Measurements from ENCODE around the gene ETFBKMT.
A peak's percentile ranks its signal among the peaks of the same experiment; 100 is the strongest.
"Not testable (repeated sequence)": the region's sequence is repeated elsewhere in the genome, so short reads cannot be mapped to it uniquely, and the experiment has no call there.

ETFBKMT gene

DNA sequence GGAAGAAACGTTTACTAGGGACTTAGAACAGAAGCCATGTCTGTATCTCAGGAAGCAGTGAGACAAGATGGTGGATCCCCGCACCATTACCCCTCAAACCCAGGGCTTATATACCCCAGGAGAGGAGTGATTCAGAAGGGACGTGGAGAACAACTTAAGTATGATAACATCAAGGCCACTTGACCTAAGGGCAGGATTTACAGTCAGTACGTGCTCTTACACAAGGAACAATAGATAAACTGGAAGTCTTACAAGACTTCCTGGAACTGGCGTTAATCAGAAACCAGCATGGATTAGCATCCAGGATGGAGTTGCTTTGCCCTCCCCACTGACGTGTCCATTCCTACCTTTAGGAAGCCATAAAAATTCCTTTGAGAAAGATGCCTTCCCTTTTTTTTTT is 8.6 kb upstream of the ETFBKMT start:
- in situ Hi-C loops (cut with HindIII; ENCODE audit: low pct_ligation_motif_present, low pct_unique_long_range_greater_than_20kb, low sequenced_read_pairs): loop anchor here (25.0 kb wide), 2 partner anchors 311 to 661 kb away; partner anchors contain the start of gene RESF1
- DNase-seq: no peak

DNA sequence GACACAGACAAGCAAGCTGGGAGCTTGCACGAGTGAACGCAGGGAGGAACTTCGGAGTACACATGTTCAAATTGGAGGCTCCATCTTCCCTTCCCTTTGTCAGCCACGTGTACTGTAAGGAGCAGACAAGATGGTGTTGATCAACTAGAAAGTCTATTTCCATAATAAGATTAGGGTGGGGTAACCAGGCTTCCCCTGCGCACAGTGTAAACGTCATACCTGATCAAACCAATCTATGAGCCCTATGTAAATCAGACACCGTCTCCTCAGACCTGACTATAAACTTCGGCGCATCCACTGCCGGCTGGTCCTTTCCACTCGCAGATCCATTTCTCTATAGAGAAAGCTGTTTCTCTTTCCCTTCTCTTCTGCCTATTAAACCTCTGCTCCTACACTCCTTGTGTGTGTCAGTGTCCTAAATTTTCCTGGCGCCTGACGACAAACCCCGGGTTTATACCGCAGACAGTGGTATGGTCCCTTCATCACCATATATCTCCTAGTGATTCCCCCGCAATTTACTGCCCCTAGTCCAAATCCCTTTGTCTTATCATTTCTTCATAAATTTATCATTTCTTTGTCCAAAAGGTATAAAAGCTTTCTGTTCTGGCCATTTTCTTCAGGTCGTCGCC is 7.5 kb upstream of the ETFBKMT start:
- no peak for DNase-seq
- in situ Hi-C loops (cut with HindIII; ENCODE audit: low pct_ligation_motif_present, low pct_unique_long_range_greater_than_20kb, low sequenced_read_pairs): loop anchor here (25.0 kb wide), 2 partner anchors 310 to 660 kb away; partner anchors contain the start of gene RESF1

DNA sequence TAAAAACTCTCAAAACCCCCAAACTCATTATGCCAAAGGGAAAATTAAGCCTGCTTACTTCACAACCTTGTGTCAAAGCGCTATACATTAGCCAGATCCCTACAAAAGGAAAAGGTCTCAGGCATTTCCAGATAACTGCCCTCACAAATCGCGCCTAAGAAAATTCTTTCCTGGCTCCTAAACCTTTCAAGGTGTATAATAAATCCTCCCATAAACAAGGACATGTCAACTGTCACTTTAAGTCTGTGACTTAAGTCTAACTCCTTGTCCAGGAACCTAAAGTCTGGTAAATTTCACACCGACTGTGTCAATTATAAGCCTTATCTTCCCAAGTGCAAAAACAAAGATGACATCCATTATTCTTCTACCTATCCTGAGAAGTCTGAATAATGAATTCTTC is 4.3 kb upstream of the ETFBKMT start:
- in situ Hi-C loops (cut with HindIII; ENCODE audit: low pct_ligation_motif_present, low pct_unique_long_range_greater_than_20kb, low sequenced_read_pairs): loop anchor here (25.0 kb wide), 2 partner anchors 307 to 657 kb away; partner anchors contain the start of gene RESF1
- DNase-seq: no peak

DNA sequence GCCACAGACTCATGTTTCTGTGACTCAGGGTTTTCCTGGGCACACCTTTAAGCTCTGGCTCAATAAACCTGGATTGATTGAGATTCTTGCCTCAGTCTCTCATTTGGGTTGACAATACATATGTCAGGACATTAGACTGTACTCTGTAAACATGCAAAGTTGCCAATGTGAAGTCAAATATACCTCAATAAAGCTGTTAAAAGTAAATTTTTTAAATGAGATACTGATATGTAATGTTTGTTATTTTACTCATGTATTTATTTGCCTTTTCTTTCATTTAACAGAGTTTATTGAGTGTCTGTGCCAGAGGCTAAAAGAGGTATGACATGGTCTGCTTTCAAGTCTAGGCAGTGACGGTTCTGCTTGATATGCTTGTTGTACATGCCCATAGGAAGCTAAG is 3.7 kb upstream of the ETFBKMT start:
- DNase-seq: no peak
- in situ Hi-C loops (cut with HindIII; ENCODE audit: low pct_ligation_motif_present, low pct_unique_long_range_greater_than_20kb, low sequenced_read_pairs): loop anchor here (25.0 kb wide), 2 partner anchors 307 to 657 kb away; partner anchors contain the start of gene RESF1

DNA sequence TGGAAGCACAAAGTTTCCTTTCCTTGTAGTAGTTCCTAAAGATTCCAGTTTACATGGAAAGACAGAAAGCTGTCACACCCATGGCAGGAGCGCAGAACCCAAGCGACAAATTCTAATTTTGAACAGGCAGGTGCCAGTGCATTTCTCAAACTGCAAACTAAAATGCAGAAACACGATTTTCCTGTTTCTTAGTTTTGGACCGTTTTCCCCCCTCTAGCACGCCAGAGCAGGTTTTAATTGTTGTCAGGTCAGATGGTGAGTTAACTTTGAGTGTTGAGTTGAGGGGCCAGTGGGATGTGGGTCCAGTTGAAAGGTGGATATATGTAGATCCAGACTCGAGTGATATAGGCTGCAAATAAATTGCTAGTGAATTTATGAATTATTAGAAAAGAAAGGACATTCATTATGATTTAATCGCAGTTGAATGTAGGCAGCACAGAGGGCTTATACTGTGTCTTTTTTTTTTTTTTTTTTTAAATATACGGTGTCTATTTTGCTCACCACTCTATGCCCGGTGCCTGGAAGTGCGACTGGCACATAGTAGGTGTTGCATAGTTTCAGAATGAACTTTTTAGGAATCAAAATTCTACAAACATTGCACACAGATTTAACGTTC is 909 bp upstream of the ETFBKMT start:
- in situ Hi-C loops (cut with HindIII; ENCODE audit: low pct_ligation_motif_present, low pct_unique_long_range_greater_than_20kb, low sequenced_read_pairs): loop anchor here (25.0 kb wide), 2 partner anchors 304 to 654 kb away; partner anchors contain the start of gene RESF1

DNA sequence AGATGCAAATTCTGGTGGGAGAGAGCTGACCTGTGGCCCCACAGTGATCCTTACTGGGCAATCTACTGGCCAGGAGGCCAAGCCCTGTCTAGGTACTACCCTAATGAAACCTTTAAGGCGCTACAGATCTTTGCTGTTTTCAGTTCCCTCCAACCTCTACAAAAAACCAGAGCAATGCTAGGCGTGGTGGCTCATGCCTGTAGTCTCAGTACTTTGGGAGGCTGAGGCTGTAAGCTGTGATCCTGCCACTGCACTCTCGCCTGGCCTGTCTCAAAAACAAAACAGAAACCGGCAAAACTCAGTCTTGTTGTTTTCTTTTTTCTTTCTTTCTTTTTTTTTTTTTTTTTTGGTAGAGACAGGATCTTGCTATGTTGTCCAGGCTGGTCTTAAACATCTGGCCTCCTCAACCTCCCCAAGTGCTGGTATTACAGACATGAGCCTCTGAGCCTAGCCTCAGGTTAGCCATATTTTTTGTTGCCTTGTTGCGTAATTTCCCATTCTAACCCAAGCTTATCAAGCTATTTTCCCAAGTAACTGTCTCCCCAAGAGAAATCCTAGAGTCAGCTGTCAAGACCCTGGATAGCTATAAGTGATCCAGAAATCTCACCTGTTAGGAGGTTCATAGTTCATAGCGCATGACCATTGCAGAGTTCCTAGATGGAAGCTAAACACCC is 2.8 kb downstream of the ETFBKMT start:
- in situ Hi-C loops (cut with HindIII; ENCODE audit: low pct_ligation_motif_present, low pct_unique_long_range_greater_than_20kb, low sequenced_read_pairs): loop anchor here (25.0 kb wide), 2 partner anchors 300 to 650 kb away; partner anchors contain the start of gene RESF1
- DNase-seq: no peak

More for the DNA sequence above, 909 bp upstream of the ETFBKMT start:
- DNase-seq: no peak

DNA sequence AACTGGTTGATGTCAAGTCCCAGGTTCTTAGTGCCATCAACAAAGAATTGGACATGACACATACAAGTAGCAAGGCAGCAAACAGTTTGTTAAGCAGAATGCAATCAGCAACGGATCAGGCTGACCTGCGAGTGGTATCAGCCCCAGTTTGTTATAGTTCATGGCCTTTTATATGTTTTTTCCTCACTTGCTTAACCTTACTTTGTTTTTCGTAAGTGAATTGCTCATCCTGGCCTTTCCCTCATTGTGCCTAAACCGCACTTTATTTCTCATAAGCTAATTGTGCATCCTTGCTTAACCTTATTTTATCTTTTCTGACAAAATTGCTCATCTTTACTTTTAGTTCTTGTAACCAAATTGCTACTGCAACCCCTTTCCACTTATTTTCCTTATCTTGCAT is 4.1 kb downstream of the ETFBKMT start:
- DNase-seq: no peak
- in situ Hi-C loops (cut with HindIII; ENCODE audit: low pct_ligation_motif_present, low pct_unique_long_range_greater_than_20kb, low sequenced_read_pairs): loop anchor here (25.0 kb wide), 2 partner anchors 299 to 649 kb away; partner anchors contain the start of gene RESF1

DNA sequence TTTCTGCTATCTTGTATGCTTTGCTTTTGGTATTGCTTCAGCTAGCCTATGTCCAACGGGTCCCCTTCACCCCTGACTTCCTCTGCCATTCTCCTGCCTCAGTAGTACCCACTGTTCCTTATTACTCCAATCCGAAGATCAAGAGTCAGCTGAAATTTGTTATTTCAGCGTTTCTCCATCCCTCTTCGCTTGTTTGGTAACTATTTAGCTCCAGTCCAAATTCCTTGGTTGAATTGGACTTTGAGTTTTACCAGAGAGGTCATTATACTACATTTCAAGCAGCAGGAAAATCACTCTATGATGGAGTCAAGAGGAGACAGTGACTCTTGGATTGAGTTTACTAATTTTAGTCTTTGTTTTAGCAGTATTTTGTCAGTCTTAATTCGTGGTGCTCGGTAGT is 4.5 kb downstream of the ETFBKMT start:
- DNase-seq: no peak
- in situ Hi-C loops (cut with HindIII; ENCODE audit: low pct_ligation_motif_present, low pct_unique_long_range_greater_than_20kb, low sequenced_read_pairs): loop anchor here (25.0 kb wide), 2 partner anchors 298 to 648 kb away; partner anchors contain the start of gene RESF1

DNA sequence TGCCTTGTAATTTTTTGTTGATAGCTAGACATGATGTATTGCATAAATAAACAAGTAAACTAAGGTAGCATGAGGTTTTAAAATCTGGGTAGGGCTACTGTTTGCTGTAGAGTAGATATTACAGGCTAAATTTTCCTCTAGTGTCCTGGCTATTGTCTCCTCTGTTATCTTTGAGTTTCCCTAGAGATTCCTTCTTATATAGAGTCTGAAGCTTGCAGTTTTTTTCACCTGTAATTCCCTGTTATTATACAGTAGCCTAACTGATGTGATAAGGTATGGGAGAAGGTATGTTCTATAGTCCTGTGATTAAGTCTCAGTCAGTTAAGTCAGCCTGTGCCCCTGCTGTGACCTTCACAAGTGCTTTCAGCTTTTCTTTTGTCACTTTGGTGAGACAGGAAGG is 9.5 kb downstream of the ETFBKMT start:
- DNase-seq: no peak
- in situ Hi-C loops (cut with HindIII; ENCODE audit: low pct_ligation_motif_present, low pct_unique_long_range_greater_than_20kb, low sequenced_read_pairs): loop anchor here (25.0 kb wide), 2 partner anchors 293 to 643 kb away; partner anchors contain the start of gene RESF1

DNA sequence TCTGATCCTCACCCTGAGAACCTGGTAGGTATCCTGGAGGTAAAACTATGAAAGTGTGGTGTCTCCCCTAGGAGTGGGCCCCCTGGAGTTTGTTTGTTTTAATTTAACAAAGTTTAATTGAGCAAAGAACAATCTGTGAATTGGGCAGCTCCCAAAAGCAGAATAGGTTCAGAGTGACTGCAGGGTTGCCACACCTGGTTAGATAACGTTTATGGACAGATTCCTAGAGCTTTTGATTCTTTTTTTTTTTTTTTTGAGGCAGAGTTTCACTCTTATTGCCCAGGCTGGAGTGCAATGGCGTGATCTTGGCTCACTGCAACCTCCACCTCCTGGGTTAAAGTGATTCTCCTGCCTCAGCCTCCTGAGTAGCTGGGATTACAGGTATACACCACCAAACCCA is 10.1 kb downstream of the ETFBKMT start:
- DNase-seq: not testable (repeated sequence)
- in situ Hi-C loops (cut with HindIII; ENCODE audit: low pct_ligation_motif_present, low pct_unique_long_range_greater_than_20kb, low sequenced_read_pairs): loop anchor here (25.0 kb wide), 2 partner anchors 293 to 643 kb away; partner anchors contain the start of gene RESF1

DNA sequence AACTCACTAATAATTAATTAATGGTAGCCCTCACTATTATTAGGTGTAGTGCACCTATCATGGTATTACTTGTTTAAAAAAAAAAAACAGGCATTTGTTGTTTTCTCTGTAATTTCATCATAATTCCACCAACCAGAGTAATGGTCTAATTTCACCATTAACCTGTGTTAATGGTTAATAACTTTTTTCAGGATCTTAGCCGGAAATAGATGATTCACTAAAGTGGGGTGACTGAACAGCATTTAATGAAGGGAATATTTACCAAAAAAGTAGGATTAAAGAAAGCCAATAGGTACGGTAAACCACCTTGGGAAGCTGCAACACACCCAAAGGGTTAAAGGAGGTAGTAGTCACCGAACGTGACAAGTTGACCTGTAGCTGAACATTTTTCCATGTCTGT is 13.0 kb downstream of the ETFBKMT start:
- no peak for DNase-seq
- in situ Hi-C loops (cut with HindIII; ENCODE audit: low pct_ligation_motif_present, low pct_unique_long_range_greater_than_20kb, low sequenced_read_pairs): loop anchor here (25.0 kb wide), 2 partner anchors 290 to 640 kb away; partner anchors contain the start of gene RESF1

DNA sequence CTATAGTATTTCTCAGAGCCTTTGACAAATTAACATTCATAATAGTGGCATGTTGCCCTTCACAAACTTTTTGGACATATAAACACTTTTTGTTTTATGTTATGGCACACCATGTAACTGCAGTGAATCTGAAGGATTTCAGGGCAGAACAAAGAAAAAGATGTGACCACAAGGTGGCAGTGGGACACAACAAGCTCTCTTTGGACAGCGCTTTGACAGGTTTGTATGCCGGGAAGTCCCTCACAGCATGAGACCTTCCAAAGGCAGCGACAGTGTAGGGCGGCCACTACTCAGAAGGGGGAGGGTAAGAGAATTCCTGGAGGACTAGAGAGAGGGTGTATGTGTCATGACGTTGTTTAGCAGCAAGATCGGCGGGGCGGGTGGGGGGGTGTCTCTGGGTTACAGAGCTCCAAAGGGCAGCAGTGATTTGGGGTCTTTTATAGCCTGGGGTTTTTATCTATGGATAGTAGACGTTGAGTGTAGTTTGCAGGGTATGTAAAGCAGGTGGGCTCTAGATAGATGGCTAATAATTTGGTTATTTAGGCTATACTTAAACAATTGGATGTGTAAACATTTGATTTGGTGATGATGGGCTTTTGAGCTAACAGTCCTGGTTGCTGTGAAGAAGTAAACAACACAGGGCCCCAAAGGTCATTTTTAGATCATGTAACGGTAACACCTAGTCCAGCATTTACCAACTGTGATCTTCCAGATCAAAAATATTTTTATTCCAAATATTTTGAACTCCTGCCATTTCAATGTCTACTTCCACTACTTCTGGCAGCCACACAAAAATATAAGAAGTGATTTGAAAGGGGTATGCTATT is 22.9 kb downstream of the ETFBKMT start:
- in situ Hi-C loops (cut with HindIII; ENCODE audit: low pct_ligation_motif_present, low pct_unique_long_range_greater_than_20kb, low sequenced_read_pairs): no loop called here
- DNase-seq: peak; percentile 89

DNA sequence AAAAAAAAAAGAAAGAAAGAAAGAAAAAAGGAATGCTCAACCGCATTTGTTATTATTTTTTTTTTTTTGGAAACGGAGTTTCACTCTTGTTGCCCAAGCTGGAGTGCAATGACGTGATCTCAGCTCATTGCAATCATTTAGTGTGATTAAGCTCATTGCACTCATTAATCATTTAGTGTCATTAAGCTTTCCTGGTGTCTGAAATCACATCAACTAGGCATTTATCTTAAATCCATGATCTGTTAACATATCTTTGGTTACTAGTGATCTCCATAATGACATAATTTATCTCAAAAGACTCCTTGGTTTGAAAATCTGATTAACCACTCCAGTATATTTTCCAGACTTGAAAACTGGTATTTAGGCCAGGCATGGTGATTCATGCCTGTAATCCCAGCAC is 26.3 kb downstream of the ETFBKMT start:
- in situ Hi-C loops (cut with HindIII; ENCODE audit: low pct_ligation_motif_present, low pct_unique_long_range_greater_than_20kb, low sequenced_read_pairs): no loop called here
- DNase-seq: no peak

DNA sequence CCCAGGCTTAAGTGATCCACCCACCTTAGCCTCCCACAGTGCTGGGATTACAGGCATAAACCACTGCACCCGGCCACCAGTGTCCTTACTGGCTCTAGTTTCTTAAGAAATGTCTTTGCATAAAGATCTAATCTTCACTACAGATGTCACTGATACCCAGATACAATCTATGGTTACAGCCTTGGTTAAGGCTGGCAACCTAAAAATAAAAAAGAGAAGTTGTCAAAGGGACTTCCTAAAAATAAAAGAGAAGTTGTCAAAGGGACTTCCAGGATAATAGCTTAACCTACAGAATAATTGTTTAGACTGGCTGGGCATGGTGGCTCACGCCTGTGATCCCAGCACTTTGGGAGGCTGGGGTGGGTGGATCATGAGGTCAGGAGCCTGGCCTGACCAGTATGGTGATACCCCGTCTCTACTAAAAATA is 27.6 kb downstream of the ETFBKMT start:
- in situ Hi-C loops (cut with HindIII; ENCODE audit: low pct_ligation_motif_present, low pct_unique_long_range_greater_than_20kb, low sequenced_read_pairs): no loop called here

DNA sequence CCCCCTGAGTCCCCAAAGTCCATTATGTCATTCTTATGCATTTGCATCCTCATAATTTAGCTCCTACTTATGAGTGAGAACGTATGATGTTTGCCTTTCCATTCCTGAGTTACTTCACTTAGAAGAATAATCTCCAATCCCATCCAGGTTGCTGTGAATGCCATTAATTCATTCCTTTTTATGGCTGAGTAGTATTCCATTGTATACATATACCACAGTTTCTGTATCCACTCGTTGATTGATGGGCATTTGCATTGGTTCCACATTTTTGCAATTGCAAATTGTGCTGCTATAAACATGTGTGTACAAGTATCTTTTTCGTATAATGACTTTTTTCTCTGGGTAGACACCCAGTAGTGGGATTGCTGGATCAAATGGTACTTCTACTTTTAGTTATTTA is 30.4 kb downstream of the ETFBKMT start:
- in situ Hi-C loops (cut with HindIII; ENCODE audit: low pct_ligation_motif_present, low pct_unique_long_range_greater_than_20kb, low sequenced_read_pairs); DNase-seq: not testable (repeated sequence)

More for the DNA sequence above, 27.6 kb downstream of the ETFBKMT start:
- no peak for DNase-seq

DNA sequence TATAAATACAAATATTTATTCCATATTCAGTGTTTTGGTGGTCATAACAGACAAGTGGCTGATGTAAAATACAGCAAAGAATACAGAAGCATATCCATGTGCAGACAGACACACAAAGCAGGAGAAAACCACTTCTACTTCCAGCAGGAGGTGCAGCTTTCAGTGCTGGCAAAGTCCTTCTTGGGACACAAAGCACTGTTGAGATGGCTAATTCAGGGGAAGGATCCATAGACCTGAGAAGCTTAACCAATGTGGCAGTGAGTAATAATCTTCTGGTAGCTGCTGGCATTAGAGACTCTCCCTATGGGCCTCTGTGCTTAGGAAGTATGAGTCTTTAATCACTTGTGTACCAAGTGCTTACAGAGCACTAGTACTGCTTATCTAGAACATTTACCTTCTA is 42.6 kb downstream of the ETFBKMT start:
- DNase-seq: peak; percentile 35
- in situ Hi-C loops (cut with HindIII; ENCODE audit: low pct_ligation_motif_present, low pct_unique_long_range_greater_than_20kb, low sequenced_read_pairs): no loop called here

DNA sequence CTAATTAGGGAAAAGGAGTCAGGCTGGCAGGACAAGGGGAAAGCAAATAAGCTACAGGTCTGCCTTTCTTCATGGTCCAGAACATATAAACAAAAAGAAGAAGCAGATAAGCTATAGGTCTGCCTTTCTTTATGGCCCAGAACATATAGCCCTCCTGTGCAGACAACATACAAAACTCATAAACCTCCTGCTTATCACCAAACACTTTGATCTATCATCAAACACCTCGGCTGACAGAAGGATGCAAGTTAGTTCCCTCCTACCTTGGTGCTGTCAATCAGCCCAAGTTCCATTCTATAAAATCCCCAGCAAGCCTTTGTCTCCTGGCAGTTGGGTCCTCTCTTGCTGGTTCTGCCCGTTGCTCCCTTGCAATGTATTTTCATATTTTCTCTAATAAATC is 46.1 kb downstream of the ETFBKMT start:
- in situ Hi-C loops (cut with HindIII; ENCODE audit: low pct_ligation_motif_present, low pct_unique_long_range_greater_than_20kb, low sequenced_read_pairs): no loop called here
- no peak for DNase-seq

DNA sequence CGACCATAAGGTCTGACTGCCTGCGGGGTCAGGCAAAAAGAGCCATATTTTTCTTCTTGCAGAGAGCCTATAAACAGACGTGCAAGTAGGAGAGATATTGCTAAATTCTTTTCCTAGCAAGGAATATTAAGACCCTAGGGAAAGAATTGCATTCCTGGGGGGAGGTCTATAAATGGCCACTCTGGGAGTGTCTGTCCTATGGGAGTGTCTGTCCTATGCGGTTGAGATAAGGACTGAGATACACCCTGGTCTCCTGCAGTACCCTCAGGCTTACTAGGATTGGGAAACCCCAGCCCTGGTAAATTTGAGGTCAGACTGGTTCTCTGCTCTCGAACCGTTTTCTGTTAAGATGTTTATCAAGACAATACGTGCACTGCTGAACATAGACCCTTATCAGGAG is 48.6 kb downstream of the ETFBKMT start:
- not testable (repeated sequence) for DNase-seq

More for the DNA sequence above, 48.6 kb downstream of the ETFBKMT start:
- in situ Hi-C loops (cut with HindIII; ENCODE audit: low pct_ligation_motif_present, low pct_unique_long_range_greater_than_20kb, low sequenced_read_pairs): not testable (repeated sequence)

Data from ACHN (cell line).